Erythroblast (primary cell): ENCODE measurements around the gene MED12L.

Experiments used
- GATA1 ChIP-seq: IDR thresholded peaks from 2 replicates; pipeline ENCODE4 v1.6.1; 2011; ENCODE audit warnings: low read depth, mild to moderate bottlenecking, control low read depth, low read length, moderate library complexity
- POLR2A ChIP-seq: IDR thresholded peaks from 2 replicates; pipeline ENCODE4 v1.6.1; 2011; ENCODE audit warnings: mild to moderate bottlenecking, low read length

- no peak for TF ChIP-seq POLR2A
- TF ChIP-seq GATA1: no peak
These were observed 309.1 kb downstream of the MED12L start for GRCh38 chr3:151394611-151395010.
